ENCODE data around the gene CHRNG. TPM values are rescaled to one million over a fixed set of nuclear protein-coding genes. Genes with fewer than 3 reads are reported as not detected.
A peak's percentile ranks its signal among the peaks of the same experiment; 100 is the strongest.

CHRNG gene
- total RNA-seq, 1 experiment from 2014 or later, result not detected

GRCh38 chr2:232520489-232520888 is 19.0 kb upstream of the CHRNG start:
- TF ChIP-seq CTCF (IDR thresholded peaks at IDR 0.05; ENCODE audit: unreplicated experiment), result no peak
- Mint-ChIP-seq H3K9me3 (ENCODE audit: unreplicated experiment) (no peaks in the 10 kb centered on the region), H3K4me1 (ENCODE audit: insufficient read depth, unreplicated experiment) (no peaks in the 10 kb centered on the region), H3K4me3 (ENCODE audit: unreplicated experiment) (no peak overlapping the region), H3K27ac (ENCODE audit: low read depth, unreplicated experiment) (no peak overlapping the region), H3K27me3 (ENCODE audit: insufficient read depth, unreplicated experiment) (peaks cover 11% of the 10 kb centered on the region), H3K36me3 (ENCODE audit: insufficient read depth, unreplicated experiment) (no peaks in the 10 kb centered on the region)
- POLR2A ChIA-PET, result no interaction called here
- CTCF ChIA-PET, result interaction anchor here (0.6 to 1.3 kb wide), 8 partner anchors 8 to 670 kb away, joined by 3 to 5 read pairs (median 3); no protein-coding TSS in a partner anchor
- intact Hi-C loops (cut with micrococcal nuclease), result loop anchor here (2.0 kb wide), 1 partner anchor 620 kb away; no protein-coding TSS in a partner anchor
- no TSS peak for BruUV-seq (replicated peaks)
- DNase-seq (ENCODE audit: unreplicated experiment), result no peak

- TF ChIP-seq CTCF (IDR thresholded peaks at IDR 0.05; ENCODE audit: unreplicated experiment), result no peak
- Mint-ChIP-seq H3K4me1 (ENCODE audit: insufficient read depth, unreplicated experiment) (no peaks in the 10 kb centered on the region), H3K27me3 (ENCODE audit: insufficient read depth, unreplicated experiment) (peaks cover 11% of the 10 kb centered on the region), H3K27ac (ENCODE audit: low read depth, unreplicated experiment) (no peak overlapping the region), H3K4me3 (ENCODE audit: unreplicated experiment) (no peak overlapping the region), H3K9me3 (ENCODE audit: unreplicated experiment) (no peaks in the 10 kb centered on the region), H3K36me3 (ENCODE audit: insufficient read depth, unreplicated experiment) (no peaks in the 10 kb centered on the region)
- DNase-seq (ENCODE audit: unreplicated experiment), result no peak
- ChIA-PET CTCF (interaction anchor here (0.6 to 2.5 kb wide), 15 partner anchors 10 to 1312 kb away, joined by 3 to 17 read pairs (median 3); no protein-coding TSS in a partner anchor), POLR2A (no interaction called here)
- BruUV-seq (replicated peaks), result no TSS peak
- intact Hi-C loops (cut with micrococcal nuclease), result loop anchor here (2.0 kb wide), 1 partner anchor 620 kb away; no protein-coding TSS in a partner anchor
Measured at GRCh38 chr2:232521098-232521497, 18.4 kb upstream of the CHRNG start.

- POLR2A ChIA-PET, result no interaction called here
- Mint-ChIP-seq H3K27ac (ENCODE audit: low read depth, unreplicated experiment) (no peak overlapping the region), H3K36me3 (ENCODE audit: insufficient read depth, unreplicated experiment) (no peaks in the 10 kb centered on the region), H3K27me3 (ENCODE audit: insufficient read depth, unreplicated experiment) (peaks cover 11% of the 10 kb centered on the region), H3K4me3 (ENCODE audit: unreplicated experiment) (no peak overlapping the region), H3K4me1 (ENCODE audit: insufficient read depth, unreplicated experiment) (no peaks in the 10 kb centered on the region), H3K9me3 (ENCODE audit: unreplicated experiment) (no peaks in the 10 kb centered on the region)
- CTCF ChIA-PET, result interaction anchor here (0.5 to 2.5 kb wide), 12 partner anchors 9 to 95 kb away, joined by 3 to 17 read pairs (median 3); no protein-coding TSS in a partner anchor
- TF ChIP-seq CTCF (IDR thresholded peaks at IDR 0.05; ENCODE audit: unreplicated experiment), result peak; percentile 90
- no TSS peak for BruUV-seq (replicated peaks)
- peak; percentile 38 for DNase-seq (ENCODE audit: unreplicated experiment)
- intact Hi-C loops (cut with micrococcal nuclease), result loop anchor here (1.0 to 2.0 kb wide), 2 partner anchors 78 to 621 kb away; no protein-coding TSS in a partner anchor
Measured at GRCh38 chr2:232521959-232522622, 17.4 kb upstream of the CHRNG start.

GRCh38 chr2:232522623-232523401 is 16.7 kb upstream of the CHRNG start:
- H3K9me3 Mint-ChIP-seq (ENCODE audit: unreplicated experiment), result no peaks in the 10 kb centered on the region
- DNase-seq (ENCODE audit: unreplicated experiment), result no peak
- no TSS peak for BruUV-seq (replicated peaks)
- no peaks in the 10 kb centered on the region for H3K36me3 Mint-ChIP-seq (ENCODE audit: insufficient read depth, unreplicated experiment)
- H3K27me3 Mint-ChIP-seq (ENCODE audit: insufficient read depth, unreplicated experiment), result peaks cover 11% of the 10 kb centered on the region
- no peak overlapping the region for H3K4me3 Mint-ChIP-seq (ENCODE audit: unreplicated experiment)
- POLR2A ChIA-PET, result no interaction called here
- intact Hi-C loops (cut with micrococcal nuclease), result loop anchor here (1.0 kb wide), 1 partner anchor 79 kb away; no protein-coding TSS in a partner anchor
- no peaks in the 10 kb centered on the region for H3K4me1 Mint-ChIP-seq (ENCODE audit: insufficient read depth, unreplicated experiment)
- CTCF ChIA-PET, result interaction anchor here (0.5 to 2.5 kb wide), 8 partner anchors 8 to 96 kb away, joined by 3 to 17 read pairs (median 4); no protein-coding TSS in a partner anchor
- TF ChIP-seq CTCF (IDR thresholded peaks at IDR 0.05; ENCODE audit: unreplicated experiment), result no peak
- H3K27ac Mint-ChIP-seq (ENCODE audit: low read depth, unreplicated experiment), result no peak overlapping the region
